ENCODE data around the gene LANCL2. TPM values are rescaled to one million over a fixed set of nuclear protein-coding genes. Genes with fewer than 3 reads are reported as not detected.

The LANCL2 gene
- total RNA-seq, 2 donors from 2014 or later = 16.2 to 17.8 TPM

- no peak overlapping the region for H3K9ac ChIP-seq (ENCODE audit: low read depth in 2 of 2, low read length in 2 of 2)
- intact Hi-C loops (cut with DNase I) = no loop called here
- TF ChIP-seq CTCF (IDR thresholded peaks at IDR 0.05) = no peak
Observed at GRCh38 chr7:55420530-55420929, 55.4 kb downstream of the LANCL2 start.

GRCh38 chr7:55423277-55423711 lies 58.2 kb downstream of the LANCL2 start:
- intact Hi-C loops (cut with DNase I) = no loop called here
- TF ChIP-seq CTCF (IDR thresholded peaks at IDR 0.05) = no peak
- H3K36me3 ChIP-seq = peaks cover 4% of the 10 kb centered on the region
- no peak for DNase-seq
- no peaks in the 10 kb centered on the region for H3K9me3 ChIP-seq
- H3K4me1 ChIP-seq = no peaks in the 10 kb centered on the region
- no peak overlapping the region for H3K4me3 ChIP-seq
- H3K27ac ChIP-seq = no peak overlapping the region
- H3K9ac ChIP-seq (ENCODE audit: low read depth in 2 of 2, low read length in 2 of 2) = no peak overlapping the region
- H3K27me3 ChIP-seq = no peaks in the 10 kb centered on the region

More at GRCh38 chr7:55420530-55420929, 55.4 kb downstream of the LANCL2 start:
- H3K36me3 ChIP-seq = no peaks in the 10 kb centered on the region
- no peaks in the 10 kb centered on the region for H3K9me3 ChIP-seq
- no peak overlapping the region for H3K4me3 ChIP-seq
- no peak for DNase-seq
- H3K27me3 ChIP-seq = no peaks in the 10 kb centered on the region
- no peaks in the 10 kb centered on the region for H3K4me1 ChIP-seq
- H3K27ac ChIP-seq = no peak overlapping the region

GRCh38 chr7:55423891-55424290 lies 58.8 kb downstream of the LANCL2 start:
- DNase-seq = no peak
- Histone ChIP-seq H3K9me3 (no peaks in the 10 kb centered on the region), H3K9ac (ENCODE audit: low read depth in 2 of 2, low read length in 2 of 2) (no peak overlapping the region), H3K36me3 (peaks cover 4% of the 10 kb centered on the region), H3K4me1 (no peaks in the 10 kb centered on the region), H3K27me3 (no peaks in the 10 kb centered on the region), H3K4me3 (no peak overlapping the region), H3K27ac (no peak overlapping the region)
- TF ChIP-seq CTCF (IDR thresholded peaks at IDR 0.05) = no peak
- intact Hi-C loops (cut with DNase I) = no loop called here

GRCh38 chr7:55425141-55425752 lies 60.1 kb downstream of the LANCL2 start:
- TF ChIP-seq CTCF (IDR thresholded peaks at IDR 0.05) = no peak
- H3K36me3 ChIP-seq = peaks cover 4% of the 10 kb centered on the region

GRCh38 chr7:55426676-55427075 lies 61.5 kb downstream of the LANCL2 start:
- TF ChIP-seq CTCF (IDR thresholded peaks at IDR 0.05) = no peak
- Histone ChIP-seq H3K36me3 (peaks cover 4% of the 10 kb centered on the region), H3K27ac (no peak overlapping the region), H3K4me1 (peaks cover 4% of the 10 kb centered on the region), H3K9me3 (no peaks in the 10 kb centered on the region), H3K4me3 (no peak overlapping the region), H3K9ac (ENCODE audit: low read depth in 2 of 2, low read length in 2 of 2) (no peak overlapping the region), H3K27me3 (no peaks in the 10 kb centered on the region)
- intact Hi-C loops (cut with DNase I) = no loop called here
- DNase-seq = no peak

More at GRCh38 chr7:55425141-55425752, 60.1 kb downstream of the LANCL2 start:
- intact Hi-C loops (cut with DNase I) = no loop called here
- H3K4me1 ChIP-seq = no peaks in the 10 kb centered on the region
- no peaks in the 10 kb centered on the region for H3K27me3 ChIP-seq
- no peak overlapping the region for H3K27ac ChIP-seq
- no peak for DNase-seq
- no peaks in the 10 kb centered on the region for H3K9me3 ChIP-seq
- no peak overlapping the region for H3K4me3 ChIP-seq
- H3K9ac ChIP-seq (ENCODE audit: low read depth in 2 of 2, low read length in 2 of 2) = no peak overlapping the region

Data from colonic mucosa (tissue), 4 donors.